Esophagus squamous epithelium (tissue), 5 donors: Measurements from ENCODE around the gene IFT25. TPM values are rescaled to one million over a fixed set of nuclear protein-coding genes. Genes with fewer than 3 reads are reported as not detected.

Experiments
- DNase-seq: peaks from one replicate; lab custom pipeline; 2025; lab: John Stamatoyannopoulos, UW
- H3K27ac ChIP-seq, 4 donors: fragments of 200-600 bp; sonication (generic); one replicate each; pipeline ENCODE4 v1.5.1; 2016 to 2019; ENCODE audit warnings: mild to moderate bottlenecking in 1 of 4
- H3K27me3 ChIP-seq, 4 donors: fragments of 200-600 bp; sonication (generic); 1 replicate in 3 of 4; 2 replicates in 1 of 4; pipeline versions ENCODE4 v1.5.1 to v1.6.0; 2017 to 2021; ENCODE audit warnings: antibody characterized with exemption in 1 of 4
- H3K36me3 ChIP-seq, 3 donors: fragments of 200-600 bp; sonication (generic); one replicate each; pipeline ENCODE4 v1.5.1; 2016 to 2019
- H3K4me1 ChIP-seq, 3 donors: fragments of 200-600 bp; sonication (generic); one replicate each; pipeline ENCODE4 v1.5.1; 2017 to 2019
- H3K4me3 ChIP-seq, 4 donors: fragments of 200-600 bp; sonication (generic); 1 replicate in 3 of 4; 2 replicates in 1 of 4; pipeline ENCODE4 v1.5.1; 2016 to 2019; ENCODE audit warnings: mild to moderate bottlenecking in 2 of 4, moderate library complexity in 1 of 4
- H3K9me3 ChIP-seq, 3 donors: fragments of 200-600 bp; sonication (generic); one replicate each; pipeline ENCODE4 v1.5.1; 2016 to 2019
- CTCF ChIP-seq, 6 experiments: fragments of 450-650 bp in 4 of 6; fragments of 200-600 bp in 2 of 6; sonication (generic) in 2 of 6; IDR thresholded peaks; one replicate each; pipeline ENCODE4 v1.5.1; 2016 to 2019; ENCODE audit warnings: antibody characterized with exemption in 6 of 6, mild to moderate bottlenecking in 4 of 6, moderate library complexity in 4 of 6
- POLR2A ChIP-seq, 4 donors: fragments of 450-650 bp; IDR thresholded peaks; one replicate each; pipeline ENCODE4 v1.6.1; 2017; ENCODE audit warnings: antibody characterized with exemption in 4 of 4, mild to moderate bottlenecking in 4 of 4, moderate library complexity in 3 of 4
- WGBS, 2 donors: methylation state at CpG; one replicate each; pipeline ENCODE4 v1.1.5; 2018; 5-methylcytosine and 5-hydroxymethylcytosine counted together
- intact Hi-C: fragments of 100-400 bp; cut with DNase I; formaldehyde crosslinking; loops from one replicate; pipeline ENCODE4 v1.15.0; 2022
- total RNA-seq, 4 donors: library from RNA; depleted of rRNA; stranded (reverse); fragments of >200 nt; gene quantifications; one replicate each; pipeline ENCODE4 v1.1.0, GENCODE V29; 2016
- donor health status: DM: yes; HTN: yes; CAD: no.

The IFT25 gene
- total RNA-seq, 4 donors from 2014 or later, result 11.7 to 24.6 (median 17.1) TPM

GRCh38 chr1:53895421-53895820, 50.1 kb downstream of the IFT25 start:
- Histone ChIP-seq H3K27ac (peak overlapping the region in 1 of 4 donors; percentile 58), H3K9me3 (no peaks in the 10 kb centered on the region), H3K4me1 (peaks cover 2 to 62% (median 22%) of the 10 kb centered on the region in 3 donors), H3K27me3 (no peaks in the 10 kb centered on the region), H3K4me3 (no peak overlapping the region), H3K36me3 (no peaks in the 10 kb centered on the region)
- intact Hi-C loops, result loop anchor here (5.0 kb wide), 1 partner anchor 42 kb away; no protein-coding TSS in a partner anchor
- DNase-seq, result no peak
- WGBS, 2 donors, result 42 to 56% methylated on average over 6 of the region's 6 CpGs
- TF ChIP-seq POLR2A (IDR thresholded peaks at IDR 0.05) (no peak), CTCF (IDR thresholded peaks at IDR 0.05) (no peak)

DNA sequence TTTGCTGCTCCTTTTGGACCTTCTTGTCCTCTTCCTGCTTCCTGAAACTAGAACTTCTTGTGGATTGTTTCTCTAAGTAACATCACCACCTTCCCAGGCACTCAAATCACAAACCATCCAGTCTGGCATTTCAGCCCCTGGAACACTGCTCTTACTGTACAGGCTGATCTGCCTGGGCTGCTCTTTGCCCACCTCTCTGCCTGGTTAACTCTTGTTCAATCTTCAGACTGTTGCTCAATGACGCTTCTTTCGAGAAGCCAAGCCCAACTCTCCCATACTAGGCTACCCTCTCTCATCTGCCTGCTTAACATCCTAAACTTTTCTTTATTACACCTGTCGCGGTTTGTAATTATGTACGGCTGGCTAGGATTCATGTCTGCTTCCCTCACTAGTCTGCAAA, 50.9 kb downstream of the IFT25 start:
- Histone ChIP-seq H3K27me3 (no peaks in the 10 kb centered on the region), H3K4me3 (no peak overlapping the region), H3K27ac (no peak overlapping the region), H3K9me3 (no peaks in the 10 kb centered on the region), H3K36me3 (no peaks in the 10 kb centered on the region), H3K4me1 (peaks cover 4 to 63% (median 25%) of the 10 kb centered on the region in 3 donors)
- no peak for TF ChIP-seq POLR2A (IDR thresholded peaks at IDR 0.05)
- no peak for TF ChIP-seq CTCF (IDR thresholded peaks at IDR 0.05)
- 91 to 99% methylated on average over 5 of the region's 5 CpGs for WGBS, 2 donors
- intact Hi-C loops, result loop anchor here (5.0 kb wide), 1 partner anchor 43 kb away; no protein-coding TSS in a partner anchor
- no peak for DNase-seq

DNA sequence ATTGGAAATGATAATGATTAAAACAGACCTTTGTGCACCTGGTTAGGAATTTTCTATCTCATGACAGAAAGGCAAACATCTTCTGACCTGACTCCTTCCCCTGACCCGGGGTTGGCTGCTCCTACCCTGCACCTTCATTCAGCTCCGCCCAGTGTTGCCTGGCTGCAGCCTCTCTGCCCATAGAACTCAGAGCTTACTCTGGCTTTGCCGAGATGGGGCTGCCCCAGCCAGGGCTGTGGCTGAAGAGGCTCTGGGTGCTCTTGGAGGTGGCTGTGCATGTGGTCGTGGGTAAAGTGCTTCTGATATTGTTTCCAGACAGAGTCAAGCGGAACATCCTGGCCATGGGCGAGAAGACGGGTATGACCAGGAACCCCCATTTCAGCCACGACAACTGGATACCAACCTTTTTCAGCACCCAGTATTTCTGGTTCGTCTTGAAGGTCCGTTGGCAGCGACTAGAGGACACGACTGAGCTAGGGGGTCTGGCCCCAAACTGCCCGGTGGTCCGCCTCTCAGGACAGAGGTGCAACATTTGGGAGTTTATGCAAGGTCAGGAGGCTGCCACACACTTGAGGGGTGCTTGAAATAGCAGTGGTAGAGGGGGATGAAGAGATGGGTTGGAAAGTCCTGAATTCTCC, 51.4 kb downstream of the IFT25 start, which contains the start of gene DIO1:
DIO1 (plus strand) TSS at position 189 of the 638 bp plus-strand sequence; CDS start at position 213, 24 bp downstream.
- intact Hi-C loops, result no loop called here
- H3K9me3 ChIP-seq, result no peaks in the 10 kb centered on the region
- no peaks in the 10 kb centered on the region for H3K36me3 ChIP-seq
- peak within 1 kb of the TSS in 1 of 4 donors; percentile 12 for H3K27ac ChIP-seq
- H3K4me1 ChIP-seq, result peaks cover 4 to 60% (median 21%) of the 10 kb centered on the region in 3 donors
- no peak within 1 kb of the TSS for H3K4me3 ChIP-seq
- no peak for DNase-seq
- WGBS, 2 donors, result 74 to 77% methylated on average over 3 to 8 of the region's 14 CpGs
- TF ChIP-seq CTCF (IDR thresholded peaks at IDR 0.05) (no peak), POLR2A (IDR thresholded peaks at IDR 0.05) (no peak)
- no peaks in the 10 kb centered on the region for H3K27me3 ChIP-seq

DNA sequence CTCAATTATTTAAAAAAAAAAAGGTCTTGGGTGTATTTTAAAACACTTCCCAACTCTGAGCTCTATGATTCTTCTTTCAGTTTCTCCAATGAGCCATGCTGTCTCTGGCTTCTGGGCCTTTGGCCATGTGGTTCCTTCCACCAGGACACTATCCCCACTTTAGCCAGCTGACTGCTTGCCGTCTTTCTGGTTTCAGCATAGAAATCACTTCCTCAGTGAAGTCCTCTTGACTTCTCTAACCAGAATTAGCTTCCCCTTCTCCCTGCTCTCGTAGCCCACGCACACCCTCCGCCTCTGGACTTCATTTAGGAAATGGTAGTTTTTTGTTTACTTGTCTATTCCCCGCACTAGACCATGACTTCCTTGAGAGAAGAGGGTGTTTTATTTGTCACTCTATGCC, 52.6 kb downstream of the IFT25 start:
- intact Hi-C loops, result no loop called here
- 69 to 70% methylated on average over 4 to 5 of the region's 5 CpGs for WGBS, 2 donors
- Histone ChIP-seq H3K9me3 (no peaks in the 10 kb centered on the region), H3K4me1 (peaks cover 4 to 66% (median 20%) of the 10 kb centered on the region in 3 donors), H3K27me3 (no peaks in the 10 kb centered on the region), H3K27ac (peak overlapping the region in 1 of 4 donors; percentile 12), H3K36me3 (peaks cover 0 to 2% (median 0%) of the 10 kb centered on the region in 3 donors), H3K4me3 (no peak overlapping the region)
- no peak for DNase-seq
- TF ChIP-seq POLR2A (IDR thresholded peaks at IDR 0.05), result no peak
- TF ChIP-seq CTCF (IDR thresholded peaks at IDR 0.05), result no peak

- Histone ChIP-seq H3K4me1 (peaks cover 4 to 55% (median 13%) of the 10 kb centered on the region in 3 donors), H3K27me3 (no peaks in the 10 kb centered on the region), H3K4me3 (no peak overlapping the region), H3K36me3 (peaks cover 0 to 14% (median 0%) of the 10 kb centered on the region in 3 donors), H3K9me3 (no peaks in the 10 kb centered on the region), H3K27ac (no peak overlapping the region)
- TF ChIP-seq CTCF (IDR thresholded peaks at IDR 0.05), result no peak
- no peak for TF ChIP-seq POLR2A (IDR thresholded peaks at IDR 0.05)
- no peak for DNase-seq
- intact Hi-C loops, result no loop called here
- 93 to 100% methylated on average over 2 of the region's 2 CpGs for WGBS, 2 donors
Observed at GRCh38 chr1:53891678-53892077, 53.8 kb downstream of the IFT25 start.
